Endothelial cell of umbilical vein (primary cell): ENCODE data around the gene PRKAA1. TPM values are rescaled to one million over a fixed set of nuclear protein-coding genes. Genes with fewer than 3 reads are reported as not detected.

Experiments used
- BruUV-seq: library from RNA; stranded (reverse); fragments of 400-500 nt; replicated peaks from 2 replicates; lab custom pipeline; 2021; lab: Mats Ljungman, UMichigan
- CTCF ChIA-PET: fragments of 300-600, 350-600 bp; sonication (Branson Sonifier 250); formaldehyde crosslinking; loops from one replicate; lab custom pipeline; 2021; ENCODE audit warnings: antibody characterized with exemption, inconsistent platforms; lab: Charles Lee
- POLR2A ChIA-PET: fragments of 300-600, 350-600 bp; sonication (Branson Sonifier 250); formaldehyde crosslinking; loops from one replicate; lab custom pipeline; 2021; ENCODE audit warnings: antibody characterized with exemption, inconsistent platforms; lab: Charles Lee
- DNase-seq: peaks from one replicate; pipeline ENCODE4 v3.0.0-alpha.2; 2011; ENCODE audit warnings: low read depth, low spot score
- FAIRE-seq: peaks from 2 replicates; lab custom pipeline; 2011; peaks lifted over from hg19 to GRCh38; lab: Jason Lieb, UNC
- H2AFZ ChIP-seq: 2 replicates; pipeline ENCODE4 v1.6.0; 2012; ENCODE audit warnings: low read depth, low read length, control low read depth, inconsistent platforms
- H3K27ac ChIP-seq: 2 replicates; pipeline ENCODE4 v1.5.1; 2011; ENCODE audit warnings: low read depth, mild to moderate bottlenecking, control low read depth, low read length, moderate library complexity; ENCODE audit not compliant: insufficient read depth
- H3K27me3 ChIP-seq, 2 experiments: 2 replicates each; pipeline versions ENCODE4 v1.6.0 to v1.6.1; 2011; ENCODE audit warnings: low read length in 2 of 2, mixed read lengths in 1 of 2; ENCODE audit not compliant: control insufficient read depth in 2 of 2, insufficient read depth in 2 of 2
- H3K36me3 ChIP-seq, 2 experiments: 2 replicates in 1 of 2; 3 replicates in 1 of 2; pipeline ENCODE4 v1.5.1; 2011; ENCODE audit warnings: low read length in 2 of 2, mild to moderate bottlenecking in 1 of 2, moderate library complexity in 1 of 2; ENCODE audit not compliant: control insufficient read depth in 2 of 2, insufficient read depth in 2 of 2; ENCODE audit errors: extremely low read depth in 1 of 2
- H3K4me1 ChIP-seq: 3 replicates; pipeline ENCODE4 v1.5.1; 2011; ENCODE audit warnings: mild to moderate bottlenecking, low read length; ENCODE audit not compliant: control insufficient read depth, insufficient read depth; ENCODE audit errors: extremely low read depth
- H3K4me2 ChIP-seq: 2 replicates; pipeline ENCODE4 v1.6.1; 2011; ENCODE audit warnings: low read length, control low read depth, mixed read lengths; ENCODE audit not compliant: insufficient read depth
- H3K4me3 ChIP-seq, 3 experiments: fragments of 200-600 bp in 1 of 3; sonication (generic), shearing (Covaris generic) in 1 of 3; replicated peaks in 1 of 3; 2 replicates each; pipeline ENCODE4 v1.5.1; 2011 to 2016; ENCODE audit warnings: control low read depth in 3 of 3, low read length in 3 of 3, mild to moderate bottlenecking in 2 of 3, inconsistent platforms in 1 of 3, low read depth in 1 of 3, moderate library complexity in 1 of 3; ENCODE audit not compliant: insufficient read depth in 1 of 3
- H3K79me2 ChIP-seq: 2 replicates; pipeline ENCODE4 v1.6.0; 2012; ENCODE audit warnings: low read length, inconsistent platforms; ENCODE audit not compliant: control insufficient read depth, insufficient read depth
- H3K9ac ChIP-seq: replicated peaks from 2 replicates; pipeline ENCODE3; 2011; ENCODE audit warnings: low read length, control low read depth; ENCODE audit not compliant: insufficient read depth; ENCODE audit errors: extremely low read depth
- H3K9me1 ChIP-seq: replicated peaks from 3 replicates; pipeline ENCODE4 v1.6.0; 2011; ENCODE audit warnings: mild to moderate bottlenecking, low read length; ENCODE audit not compliant: control insufficient read depth, insufficient read depth; ENCODE audit errors: extremely low read depth
- H3K9me3 ChIP-seq: replicated peaks from 2 replicates; pipeline ENCODE4 v1.5.1; 2012; ENCODE audit warnings: low read length, inconsistent platforms; ENCODE audit not compliant: control insufficient read depth, insufficient read depth
- H4K20me1 ChIP-seq: replicated peaks from 2 replicates; pipeline ENCODE3; 2011; ENCODE audit warnings: mild to moderate bottlenecking, low read length; ENCODE audit not compliant: control insufficient read depth, insufficient read depth; ENCODE audit errors: extremely low read depth
- CTCF ChIP-seq, 2 donors: IDR thresholded peaks; 1 replicate in 1 of 2; 2 replicates in 1 of 2; pipeline ENCODE4 v1.5.1; 2011; ENCODE audit warnings: low read length in 2 of 2, mild to moderate bottlenecking in 2 of 2, moderate library complexity in 2 of 2, control low read depth in 1 of 2, inconsistent platforms in 1 of 2, low read depth in 1 of 2; ENCODE audit not compliant: insufficient read depth in 1 of 2; ENCODE audit errors: extremely low read depth in 1 of 2
- EZH2 ChIP-seq: IDR thresholded peaks from 2 replicates; pipeline ENCODE4 v1.6.1; 2012; ENCODE audit warnings: borderline replicate concordance, low read depth, mild to moderate bottlenecking, moderate library complexity, low read length, inconsistent platforms; ENCODE audit not compliant: severe bottlenecking
- FOS ChIP-seq: IDR thresholded peaks from 2 replicates; pipeline ENCODE4 v1.6.1; 2011; ENCODE audit warnings: mild to moderate bottlenecking, low read length, moderate library complexity, borderline replicate concordance; ENCODE audit not compliant: insufficient read depth
- GATA2 ChIP-seq: IDR thresholded peaks from 2 replicates; pipeline ENCODE4 v1.7.0; 2011; ENCODE audit warnings: low read depth, mild to moderate bottlenecking, moderate library complexity, mixed read lengths, low read length; ENCODE audit not compliant: insufficient read length, insufficient read depth
- MAX ChIP-seq: IDR thresholded peaks from 2 replicates; pipeline ENCODE4 v1.6.1; 2011; ENCODE audit not compliant: insufficient read depth, insufficient read length
- POLR2AphosphoS5 ChIP-seq: IDR thresholded peaks from 2 replicates; pipeline ENCODE4 v1.6.1; 2012; ENCODE audit warnings: low read depth, mild to moderate bottlenecking, control low read depth, low read length, moderate library complexity; ENCODE audit not compliant: insufficient read depth
- dilution Hi-C: fragments of 300-500 bp; cut with MboI; formaldehyde crosslinking; loops from one replicate; pipeline ENCODE4 v1.15.0; 2019; ENCODE audit warnings: low sequenced_read_pairs; ENCODE audit not compliant: extremely low pct_ligation_motif_present
- intact Hi-C: fragments of 100-400 bp; cut with micrococcal nuclease; formaldehyde crosslinking; loops from one replicate; pipeline ENCODE4 v1.10.0; 2022
- polyA plus RNA-seq, 4 experiments: library from polyadenylated mRNA; depleted of rRNA in 3 of 4; stranded (reverse) in 3 of 4; unstranded in 1 of 4; fragments of >200 nt; gene quantifications; 2 replicates each; pipeline versions ENCODE4 v1.2.1 to v1.2.3, GENCODE V29; 2011 to 2012; ENCODE audit warnings: missing spikeins in 1 of 4
- total RNA-seq: library from RNA; stranded (reverse); gene quantifications from 2 replicates; pipeline ENCODE4 v1.2.3, GENCODE V29; 2021

Gene PRKAA1
- total and polyA plus RNA-seq, 2 donors (not counting 3 experiments of a cell fraction or from before 2014, with no cell fraction given), result 37.0 to 83.5 TPM

GRCh38 chr5:40770764-40771163 is 27.4 kb downstream of the PRKAA1 start:
- peaks cover 2 to 29% of the 10 kb centered on the region in 2 experiments for H3K36me3 ChIP-seq
- H4K20me1 ChIP-seq, result peaks cover 2% of the 10 kb centered on the region
- no peak overlapping the region for H3K27ac ChIP-seq
- no peak for TF ChIP-seq FOS
- TF ChIP-seq CTCF (IDR thresholded peaks at IDR 0.05; ENCODE audit: extremely low read depth in 1 of 2, insufficient read depth in 1 of 2, low read depth in 1 of 2, low read length in 2 of 2), result no peak
- no peak overlapping the region for H2AFZ ChIP-seq
- no peaks in the 10 kb centered on the region for H3K4me1 ChIP-seq
- peaks cover 6% of the 10 kb centered on the region for H3K79me2 ChIP-seq
- ChIA-PET POLR2A (no interaction called here), CTCF (interaction anchor here (2.8 kb wide), 1 partner anchor 11 kb away, joined by 6 read pairs; no protein-coding TSS in a partner anchor)
- no peak overlapping the region for H3K9ac ChIP-seq
- dilution Hi-C loops, result no loop called here
- intact Hi-C loops, result loop anchor here (5.0 kb wide), 1 partner anchor 107 kb away; no protein-coding TSS in a partner anchor
- no peak overlapping the region for H3K4me3 ChIP-seq
- BruUV-seq, result no TSS peak
- no peak for FAIRE-seq
- H3K9me1 ChIP-seq, result no peaks in the 10 kb centered on the region
- H3K4me2 ChIP-seq, result no peak overlapping the region
- no peaks in the 10 kb centered on the region for H3K27me3 ChIP-seq
- no peak for DNase-seq
- H3K9me3 ChIP-seq, result no peaks in the 10 kb centered on the region

- H3K4me3 ChIP-seq, result no peak overlapping the region
- peaks cover 7% of the 10 kb centered on the region for H3K79me2 ChIP-seq
- no peaks in the 10 kb centered on the region for H3K4me1 ChIP-seq
- BruUV-seq, result no TSS peak
- H4K20me1 ChIP-seq, result no peaks in the 10 kb centered on the region
- H3K9ac ChIP-seq, result no peak overlapping the region
- no peak for FAIRE-seq
- no peaks in the 10 kb centered on the region for H3K9me1 ChIP-seq
- no peaks in the 10 kb centered on the region for H3K9me3 ChIP-seq
- H2AFZ ChIP-seq, result no peak overlapping the region
- DNase-seq, result no peak
- H3K4me2 ChIP-seq, result no peak overlapping the region
- peaks cover 7 to 26% of the 10 kb centered on the region in 2 experiments for H3K36me3 ChIP-seq
- no peaks in the 10 kb centered on the region for H3K27me3 ChIP-seq
- H3K27ac ChIP-seq, result no peak overlapping the region
- ChIA-PET CTCF (interaction anchor here (1.1 kb wide), 1 partner anchor 41 kb away, joined by 3 read pairs; no protein-coding TSS in a partner anchor), POLR2A (no interaction called here)
- no peak for TF ChIP-seq EZH2
- no peak for TF ChIP-seq MAX
- no peak for TF ChIP-seq CTCF (IDR thresholded peaks at IDR 0.05; ENCODE audit: extremely low read depth in 1 of 2, insufficient read depth in 1 of 2, low read depth in 1 of 2, low read length in 2 of 2)
- no peak for TF ChIP-seq POLR2AphosphoS5
- TF ChIP-seq FOS, result no peak
- no peak for TF ChIP-seq GATA2
- dilution Hi-C loops (no loop called here), intact Hi-C loops (no loop called here)
These were observed 35.5 kb downstream of the PRKAA1 start for GRCh38 chr5:40762705-40763104.
